Panc1 (cell line): Measurements from ENCODE around the gene ALK. TPM values are rescaled to one million over a fixed set of nuclear protein-coding genes. Genes with fewer than 3 reads are reported as not detected.

Source experiments
- ATAC-seq: fragments of 200-7000 bp; cut with Tn5 transposase; 2 replicates; pipeline ENCODE4 v1.9.1; 2020; ENCODE audit warnings: mild to moderate bottlenecking, moderate library complexity
- BruUV-seq: library from RNA; stranded (reverse); fragments of 400-500 nt; replicated peaks from 2 replicates; lab custom pipeline; 2021; lab: Mats Ljungman, UMichigan
- CTCF ChIA-PET: fragments of 300-600 bp; sonication (Branson Sonifier 250); formaldehyde crosslinking; loops from one replicate; lab custom pipeline; 2022; ENCODE audit warnings: antibody characterized with exemption; lab: Charles Lee
- POLR2A ChIA-PET: fragments of 300-600 bp; sonication (Branson Sonifier 250); formaldehyde crosslinking; loops from one replicate; lab custom pipeline; 2022; ENCODE audit warnings: antibody characterized with exemption; lab: Charles Lee
- DNase-seq: peaks from one replicate; pipeline ENCODE4 v3.0.0-alpha.2; 2010; ENCODE audit warnings: low read depth, low spot score
- H3K27ac ChIP-seq: 2 replicates; pipeline ENCODE4 v1.5.1; 2011; ENCODE audit warnings: mild to moderate bottlenecking, low read length, inconsistent platforms
- H3K27me3 ChIP-seq: fragments of 200-500 bp; sonication (Bioruptor generic); 2 replicates; pipeline ENCODE4 v1.6.0; 2014; ENCODE audit warnings: low read length, inconsistent platforms; ENCODE audit not compliant: control insufficient read depth, insufficient read depth
- H3K36me3 ChIP-seq: fragments of 200-500 bp; sonication (Bioruptor generic); 2 replicates; pipeline ENCODE4 v1.5.1; 2014; ENCODE audit warnings: inconsistent platforms, mild to moderate bottlenecking, low read length, moderate library complexity; ENCODE audit not compliant: control insufficient read depth, insufficient read depth
- H3K4me1 ChIP-seq: 2 replicates; pipeline ENCODE4 v1.5.1; 2011; ENCODE audit warnings: inconsistent platforms, mild to moderate bottlenecking, low read length, moderate library complexity; ENCODE audit not compliant: control insufficient read depth, insufficient read depth
- H3K4me3 ChIP-seq, 2 experiments: 2 replicates each; pipeline ENCODE4 v1.5.1; 2011 to 2012; ENCODE audit warnings: low read depth in 2 of 2, low read length in 2 of 2, mild to moderate bottlenecking in 2 of 2, inconsistent platforms in 1 of 2, moderate library complexity in 1 of 2
- H3K9me3 ChIP-seq: fragments of 200-500 bp; sonication (Bioruptor generic); 2 replicates; pipeline ENCODE4 v1.5.1; 2014; ENCODE audit warnings: low read depth, mild to moderate bottlenecking, inconsistent platforms, low read length, moderate library complexity; ENCODE audit not compliant: control insufficient read depth, insufficient read depth
- CTCF ChIP-seq: fragments of 450-650 bp; IDR thresholded peaks from 2 replicates; pipeline ENCODE4 v1.5.1; 2017; ENCODE audit warnings: mild to moderate bottlenecking
- POLR2AphosphoS5 ChIP-seq: IDR thresholded peaks from 2 replicates; pipeline ENCODE4 v1.6.1; 2012; ENCODE audit warnings: mild to moderate bottlenecking, low read depth, low read length, moderate library complexity
- REST ChIP-seq, 2 experiments: IDR thresholded peaks; 2 replicates each; pipeline ENCODE4 v1.6.1; 2011 to 2012; ENCODE audit warnings: low read depth in 2 of 2, control low read depth in 1 of 2, low read length in 1 of 2, mild to moderate bottlenecking in 1 of 2, moderate library complexity in 1 of 2; ENCODE audit not compliant: insufficient read depth in 1 of 2
- SIN3A ChIP-seq: IDR thresholded peaks from 2 replicates; pipeline ENCODE4 v1.6.1; 2012; ENCODE audit warnings: low read depth, mild to moderate bottlenecking, low read length, moderate library complexity, borderline replicate concordance; ENCODE audit not compliant: insufficient read depth
- TCF7L2 ChIP-seq: IDR thresholded peaks from 2 replicates; pipeline ENCODE4 v1.6.1; 2011; ENCODE audit warnings: mild to moderate bottlenecking, low read depth, low read length, inconsistent platforms
- in situ Hi-C: cut with HindIII; loops from 2 replicates; pipeline ENCODE4 v1.10.0; 2016; ENCODE audit warnings: low sequenced_read_pairs, low pct_unique_long_range_greater_than_20kb
- intact Hi-C: fragments of 100-400 bp; cut with micrococcal nuclease; formaldehyde crosslinking; loops from one replicate; pipeline ENCODE4 v1.10.0; 2022; ENCODE audit not compliant: unreplicated experiment
- total RNA-seq: library from RNA; stranded (reverse); gene quantifications from one replicate; pipeline ENCODE4 v1.2.1, GENCODE V29; 2021; ENCODE audit not compliant: unreplicated experiment

The ALK gene
- total RNA-seq, 1 experiment from 2014 or later = not detected

- H3K27ac ChIP-seq = no peak overlapping the region
- peaks cover 3% of the 10 kb centered on the region; the same call in 1 of the 2 replicates for H3K27me3 ChIP-seq
- intact Hi-C loops (no loop called here), in situ Hi-C loops (no loop called here)
- ATAC-seq = no peak
- no peak for DNase-seq
- ChIA-PET CTCF (interaction anchor here (0.7 kb wide), 1 partner anchor 49 kb away, joined by 4 read pairs; no protein-coding TSS in a partner anchor), POLR2A (no interaction called here)
- H3K4me1 ChIP-seq = no peaks in the 10 kb centered on the region
- no peaks in the 10 kb centered on the region for H3K36me3 ChIP-seq
- TF ChIP-seq REST (IDR thresholded peaks at IDR 0.05; ENCODE audit: insufficient read depth in 1 of 2, low read depth in 2 of 2, low read length in 1 of 2) (no peak), TCF7L2 (no peak), CTCF (no peak), SIN3A (no peak), POLR2AphosphoS5 (no peak)
- no TSS peak for BruUV-seq
- no peaks in the 10 kb centered on the region for H3K9me3 ChIP-seq
- no peak overlapping the region for H3K4me3 ChIP-seq
These were observed 613.0 kb downstream of the ALK start for GRCh38 chr2:29308366-29308765.

- H3K4me1 ChIP-seq = no peaks in the 10 kb centered on the region
- no peak for ATAC-seq
- no peak overlapping the region for H3K27ac ChIP-seq
- BruUV-seq = no TSS peak
- no peaks in the 10 kb centered on the region for H3K9me3 ChIP-seq
- H3K36me3 ChIP-seq = no peaks in the 10 kb centered on the region
- no peak overlapping the region for H3K4me3 ChIP-seq
- TF ChIP-seq TCF7L2 = no peak
- TF ChIP-seq POLR2AphosphoS5 = no peak
- TF ChIP-seq REST (IDR thresholded peaks at IDR 0.05; ENCODE audit: insufficient read depth in 1 of 2, low read depth in 2 of 2, low read length in 1 of 2) = no peak
- TF ChIP-seq SIN3A = no peak
- no peak for TF ChIP-seq CTCF
- no peak for DNase-seq
- H3K27me3 ChIP-seq = peaks cover 3% of the 10 kb centered on the region; the same call in 1 of the 2 replicates
- POLR2A ChIA-PET = no interaction called here
- CTCF ChIA-PET = no interaction called here
- intact Hi-C loops (no loop called here), in situ Hi-C loops (no loop called here)
These were observed 613.9 kb downstream of the ALK start for GRCh38 chr2:29307519-29307918.
